CD14-positive monocyte (primary cell): ENCODE results near the gene CYB5D1. TPM values are rescaled to one million over a fixed set of nuclear protein-coding genes. Genes with fewer than 3 reads are reported as not detected.

Experiments used
- DNase-seq, 3 donors: peaks; one replicate each; pipeline ENCODE4 v3.0.0-alpha.2; 2011 to 2022
- H2AFZ ChIP-seq: 2 replicates; pipeline ENCODE4 v1.6.0; 2012; ENCODE audit warnings: mild to moderate bottlenecking, low read depth, low read length, inconsistent platforms; ENCODE audit not compliant: insufficient read depth, poor library complexity, severe bottlenecking
- H3K27ac ChIP-seq, 2 donors: 1 replicate in 1 of 2; 2 replicates in 1 of 2; pipeline ENCODE4 v1.5.1; 2012 to 2013; ENCODE audit warnings: low read length in 2 of 2, control low read depth in 1 of 2, inconsistent platforms in 1 of 2, low read depth in 1 of 2, mild to moderate bottlenecking in 1 of 2
- H3K27me3 ChIP-seq, 2 donors: one replicate each; pipeline versions ENCODE4 v1.6.0 to v1.6.1; 2011 to 2013; ENCODE audit warnings: low read length in 2 of 2; ENCODE audit not compliant: control insufficient read depth in 2 of 2, insufficient read depth in 2 of 2
- H3K36me3 ChIP-seq, 2 donors: replicated peaks in 1 of 2; 1 replicate in 1 of 2; 2 replicates in 1 of 2; pipeline versions ENCODE4 v1.5.1 to v1.6.1; 2012 to 2013; ENCODE audit warnings: low read length in 2 of 2, control low read depth in 1 of 2, inconsistent platforms in 1 of 2, mild to moderate bottlenecking in 1 of 2; ENCODE audit not compliant: insufficient read depth in 2 of 2, control insufficient read depth in 1 of 2
- H3K4me1 ChIP-seq, 2 donors: 1 replicate in 1 of 2; 2 replicates in 1 of 2; pipeline versions ENCODE4 v1.5.1 to v1.6.1; 2012 to 2013; ENCODE audit warnings: low read length in 2 of 2, control low read depth in 1 of 2, inconsistent platforms in 1 of 2, mild to moderate bottlenecking in 1 of 2, moderate library complexity in 1 of 2; ENCODE audit not compliant: insufficient read depth in 2 of 2, control insufficient read depth in 1 of 2
- H3K4me2 ChIP-seq: replicated peaks from 2 replicates; pipeline ENCODE3; 2012; ENCODE audit warnings: low read length, moderate library complexity, mild to moderate bottlenecking; ENCODE audit not compliant: poor library complexity, severe bottlenecking; ENCODE audit errors: extremely low read depth
- H3K4me3 ChIP-seq, 3 experiments: fragments of 200-600 bp in 1 of 3; sonication (generic) in 1 of 3; replicated peaks in 1 of 3; 1 replicate in 2 of 3; 2 replicates in 1 of 3; pipeline ENCODE4 v1.5.1; 2011 to 2013; ENCODE audit warnings: low read length in 3 of 3, mild to moderate bottlenecking in 3 of 3, control low read depth in 2 of 3, low read depth in 2 of 3, inconsistent platforms in 1 of 3, moderate library complexity in 1 of 3
- H3K79me2 ChIP-seq: 2 replicates; pipeline ENCODE4 v1.6.0; 2012; ENCODE audit warnings: mild to moderate bottlenecking, control low read depth, inconsistent platforms, low read length, moderate library complexity; ENCODE audit not compliant: insufficient read depth
- H3K9ac ChIP-seq: 2 replicates; pipeline ENCODE4 v1.6.0; 2017; ENCODE audit warnings: low read length, mild to moderate bottlenecking; ENCODE audit not compliant: insufficient read depth, poor library complexity, severe bottlenecking
- H3K9me3 ChIP-seq, 2 donors: replicated peaks in 1 of 2; 1 replicate in 1 of 2; 2 replicates in 1 of 2; pipeline versions ENCODE4 v1.5.1 to v1.6.1; 2012 to 2013; ENCODE audit warnings: low read length in 2 of 2, control low read depth in 1 of 2; ENCODE audit not compliant: control insufficient read depth in 1 of 2, insufficient read depth in 1 of 2
- H4K20me1 ChIP-seq: 2 replicates; pipeline ENCODE4 v1.6.0; 2012; ENCODE audit warnings: mild to moderate bottlenecking, low read length, control low read depth, moderate library complexity; ENCODE audit not compliant: insufficient read depth
- H3K27ac Mint-ChIP-seq, 7 donors: one replicate each; pipeline ENCODE4 v1.8.0; 2020; ENCODE audit warnings: mild to moderate bottlenecking in 7 of 7, mixed read lengths in 7 of 7, moderate library complexity in 6 of 7, inconsistent platforms in 2 of 7
- H3K27me3 Mint-ChIP-seq, 3 donors: one replicate each; pipeline ENCODE4 v1.8.0; 2021 to 2022; ENCODE audit warnings: low read depth in 3 of 3, mild to moderate bottlenecking in 3 of 3, mixed read lengths in 3 of 3, moderate library complexity in 3 of 3, inconsistent platforms in 1 of 3
- H3K36me3 Mint-ChIP-seq, 2 donors: one replicate each; pipeline ENCODE4 v1.8.0; 2020; ENCODE audit warnings: mixed read lengths in 2 of 2, inconsistent platforms in 1 of 2, mild to moderate bottlenecking in 1 of 2
- H3K4me1 Mint-ChIP-seq: one replicate; pipeline ENCODE4 v1.8.0; 2020; ENCODE audit warnings: mild to moderate bottlenecking, mixed read lengths
- H3K4me3 Mint-ChIP-seq, 2 donors: one replicate each; pipeline ENCODE4 v1.8.0; 2020; ENCODE audit warnings: mild to moderate bottlenecking in 2 of 2, mixed read lengths in 2 of 2, moderate library complexity in 1 of 2
- H3K9me3 Mint-ChIP-seq, 7 donors: one replicate each; pipeline ENCODE4 v1.8.0; 2020 to 2022; ENCODE audit warnings: mixed read lengths in 7 of 7, mild to moderate bottlenecking in 6 of 7, moderate library complexity in 6 of 7, inconsistent platforms in 2 of 7
- CTCF ChIP-seq: fragments of 200-600 bp; IDR thresholded peaks from one replicate; pipeline ENCODE4 v1.8.0; 2022; ENCODE audit warnings: antibody characterized with exemption, mild to moderate bottlenecking
- WGBS: methylation state at CpG from one replicate; pipeline ENCODE4 v1.1.5; 2013; ENCODE audit warnings: missing lambda C conversion rate; ENCODE audit not compliant: insufficient coverage; 5-methylcytosine and 5-hydroxymethylcytosine counted together
- intact Hi-C, 2 donors: fragments of 100-400 bp; cut with micrococcal nuclease; formaldehyde crosslinking; loops; one replicate each; pipeline versions ENCODE4 v1.15.0 to v1.15.1; 2023
- polyA plus RNA-seq, 3 donors: library from polyadenylated mRNA; depleted of rRNA in 1 of 3; unstranded in 2 of 3; stranded (reverse) in 1 of 3; fragments of 300-500 nt in 2 of 3; fragments of >200 nt in 1 of 3; fragmentation: Illumina TruSeq in 2 of 3; gene quantifications; 1 replicate in 2 of 3; 2 replicates in 1 of 3; pipeline ENCODE4 v1.2.3, GENCODE V29; 2012 to 2021

Gene CYB5D1
- polyA plus RNA-seq, 3 donors, result 0.50 to 4.8 (median 0.98) TPM

GRCh38 chr17:7881276-7882054 is 23.7 kb downstream of the CYB5D1 start:
- H3K4me1 ChIP-seq, result peaks cover 48 to 62% of the 10 kb centered on the region in 2 donors
- no peaks in the 10 kb centered on the region for H3K9me3 ChIP-seq
- H2AFZ ChIP-seq, result peak overlapping the region; percentile 67
- H3K27me3 ChIP-seq, result no peaks in the 10 kb centered on the region
- intact Hi-C loops, result loop anchor here in 1 of 2 donors (2.0 kb wide), 1 partner anchor 15 kb away; no protein-coding TSS in a partner anchor
- H3K36me3 ChIP-seq, result no peaks in the 10 kb centered on the region
- no peaks in the 10 kb centered on the region for H3K9me3 Mint-ChIP-seq
- TF ChIP-seq CTCF, result no peak
- DNase-seq, result peak in 2 of 3 donors; percentile 15 to 36
- H3K9ac ChIP-seq, result peak overlapping the region; percentile 1
- H3K4me3 Mint-ChIP-seq, result no peak overlapping the region
- no peaks in the 10 kb centered on the region for H4K20me1 ChIP-seq
- H3K4me3 ChIP-seq, result peak overlapping the region in 1 of 3 experiments; percentile 37
- H3K4me1 Mint-ChIP-seq, result peaks cover 11% of the 10 kb centered on the region
- peak overlapping the region; percentile 46 for H3K4me2 ChIP-seq
- 25% methylated on average over 7 of the region's 7 CpGs for WGBS
- peak overlapping the region; percentile 15 to 34 for H3K27ac ChIP-seq
- no peak overlapping the region for H3K27ac Mint-ChIP-seq
- peaks cover 0 to 2% of the 10 kb centered on the region in 2 donors for H3K36me3 Mint-ChIP-seq
- peaks cover 56% of the 10 kb centered on the region for H3K79me2 ChIP-seq
- no peaks in the 10 kb centered on the region for H3K27me3 Mint-ChIP-seq

DNA sequence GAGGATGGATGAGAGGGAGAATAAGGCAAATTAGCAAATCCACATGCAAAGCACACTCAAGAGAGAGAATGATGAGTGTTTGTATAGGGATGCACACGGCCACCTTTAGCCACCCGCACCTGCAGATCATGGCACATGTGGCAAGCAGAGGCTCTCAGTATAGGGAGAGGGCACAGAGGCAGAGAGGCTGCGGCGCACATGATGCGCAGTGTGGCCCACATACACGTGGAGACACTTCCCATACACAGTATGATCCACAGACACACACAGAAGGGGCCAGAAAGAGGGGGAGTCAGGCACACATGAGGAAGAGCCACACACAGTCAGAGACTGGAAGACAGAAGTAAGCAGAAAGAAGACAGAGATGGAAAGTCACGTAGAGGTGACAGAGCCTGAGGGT is 24.3 kb downstream of the CYB5D1 start:
- H3K4me1 Mint-ChIP-seq, result peaks cover 7% of the 10 kb centered on the region
- WGBS, result no CpG with 5 or more reads among the region's 7 CpGs
- H3K9me3 Mint-ChIP-seq, result no peaks in the 10 kb centered on the region
- H3K4me1 ChIP-seq, result peaks cover 52 to 63% of the 10 kb centered on the region in 2 donors
- no peaks in the 10 kb centered on the region for H3K27me3 ChIP-seq
- H3K9ac ChIP-seq, result no peak overlapping the region
- no peaks in the 10 kb centered on the region for H4K20me1 ChIP-seq
- intact Hi-C loops, result no loop called here
- peak overlapping the region; percentile 67 for H2AFZ ChIP-seq
- no peak overlapping the region for H3K27ac Mint-ChIP-seq
- no peaks in the 10 kb centered on the region for H3K9me3 ChIP-seq
- H3K4me3 ChIP-seq, result peak overlapping the region in 1 of 3 experiments; percentile 37
- H3K27ac ChIP-seq, result peak overlapping the region; percentile 15 to 34
- H3K36me3 Mint-ChIP-seq, result peaks cover 0 to 2% of the 10 kb centered on the region in 2 donors
- H3K27me3 Mint-ChIP-seq, result no peaks in the 10 kb centered on the region
- TF ChIP-seq CTCF, result no peak
- peaks cover 60% of the 10 kb centered on the region for H3K79me2 ChIP-seq
- H3K36me3 ChIP-seq, result no peaks in the 10 kb centered on the region
- DNase-seq, result no peak
- H3K4me2 ChIP-seq, result peak overlapping the region; percentile 46
- H3K4me3 Mint-ChIP-seq, result no peak overlapping the region
